ENCODE results near the gene RPA3. TPM values are rescaled to one million over a fixed set of nuclear protein-coding genes. Genes with fewer than 3 reads are reported as not detected.

The RPA3 gene
- total and polyA plus RNA-seq, 8 donors = 28.5 to 49.2 (median 43.5) TPM

- no peaks in the 10 kb centered on the region for H3K4me1 ChIP-seq
- intact Hi-C loops (cut with DNase I) = no loop called here
- H3K27me3 ChIP-seq = no peaks in the 10 kb centered on the region
- peaks cover 0 to 4% of the 10 kb centered on the region in 2 donors for H3K9me3 ChIP-seq
- no peaks in the 10 kb centered on the region for H3K36me3 ChIP-seq
- H3K27ac ChIP-seq = no peak overlapping the region
- H3K4me3 ChIP-seq = no peak overlapping the region
- ATAC-seq (no peak), DNase-seq (no peak)
- TF ChIP-seq CTCF (IDR thresholded peaks at IDR 0.05) = no peak
Observed at GRCh38 chr7:7751243-7752092, 33.1 kb upstream of the RPA3 start.

DNA sequence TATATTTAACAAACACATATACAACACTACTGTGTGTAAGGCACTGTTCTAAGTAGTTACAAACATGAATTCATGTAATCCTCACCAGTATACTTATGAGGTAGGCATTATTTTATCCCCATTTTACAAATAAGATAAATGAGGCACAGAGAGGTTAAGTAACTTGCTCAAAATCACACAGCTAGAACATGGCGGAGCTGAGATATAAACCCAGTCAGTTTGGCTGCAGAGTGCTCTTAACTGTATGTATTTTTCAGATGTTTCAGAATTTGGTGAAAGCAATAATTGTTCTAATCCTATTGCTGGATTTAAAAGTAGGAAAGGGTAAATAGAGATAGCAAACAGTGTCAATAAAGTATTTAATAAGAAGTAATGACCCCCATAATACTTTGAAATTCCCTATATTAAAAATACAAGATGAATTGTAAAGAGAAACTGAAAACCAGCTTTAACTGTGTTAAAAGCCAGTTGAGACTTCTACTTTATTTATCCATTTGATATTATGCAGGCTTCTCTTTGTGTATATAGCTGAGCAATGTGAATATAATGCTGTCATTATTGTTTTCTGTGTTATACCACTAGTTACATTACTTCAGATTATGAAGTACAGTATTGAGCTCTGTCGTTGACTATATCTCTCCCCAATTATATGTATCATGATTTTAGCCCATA lies 32.3 kb upstream of the RPA3 start:
- ATAC-seq = no peak
- Histone ChIP-seq H3K9me3 (peaks cover 0 to 4% of the 10 kb centered on the region in 2 donors), H3K4me3 (no peak overlapping the region), H3K4me1 (no peaks in the 10 kb centered on the region), H3K27me3 (no peaks in the 10 kb centered on the region), H3K27ac (no peak overlapping the region), H3K36me3 (no peaks in the 10 kb centered on the region)
- no peak for TF ChIP-seq CTCF (IDR thresholded peaks at IDR 0.05)
- no peak for DNase-seq
- intact Hi-C loops (cut with DNase I) = no loop called here

GRCh38 chr7:7746458-7746857 lies 28.1 kb upstream of the RPA3 start:
- DNase-seq = no peak
- no peak overlapping the region for H3K27ac ChIP-seq
- H3K4me1 ChIP-seq = no peaks in the 10 kb centered on the region
- peak; percentile 33 for ATAC-seq
- no peaks in the 10 kb centered on the region for H3K36me3 ChIP-seq
- no peak overlapping the region for H3K4me3 ChIP-seq
- no peak for TF ChIP-seq CTCF (IDR thresholded peaks at IDR 0.05)
- no peaks in the 10 kb centered on the region for H3K27me3 ChIP-seq
- intact Hi-C loops (cut with DNase I) = no loop called here
- no peaks in the 10 kb centered on the region for H3K9me3 ChIP-seq

DNA sequence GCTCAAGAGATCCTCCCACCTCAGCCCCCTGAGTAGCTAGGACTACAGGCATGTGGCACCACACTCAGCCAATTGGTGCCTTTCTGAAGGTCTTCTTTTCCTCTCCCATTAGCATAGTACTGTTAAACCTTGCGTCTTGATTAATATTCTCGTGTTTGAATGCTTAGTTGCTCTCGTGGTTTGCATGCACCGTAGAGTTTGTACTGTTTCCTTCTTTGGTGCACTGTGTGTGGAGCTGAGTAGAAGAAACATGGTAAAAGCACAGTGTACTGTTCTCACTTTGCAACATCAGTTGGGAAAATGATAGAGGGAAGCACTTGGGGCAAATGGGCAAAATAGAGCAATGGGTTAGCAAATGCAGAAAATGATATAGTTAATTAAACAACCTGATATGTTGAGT lies 27.6 kb upstream of the RPA3 start:
- ATAC-seq (no peak), DNase-seq (no peak)
- H3K27me3 ChIP-seq = no peaks in the 10 kb centered on the region
- TF ChIP-seq CTCF (IDR thresholded peaks at IDR 0.05) = no peak
- H3K4me1 ChIP-seq = no peaks in the 10 kb centered on the region
- intact Hi-C loops (cut with DNase I) = no loop called here
- H3K9me3 ChIP-seq = no peaks in the 10 kb centered on the region
- H3K4me3 ChIP-seq = no peak overlapping the region
- H3K36me3 ChIP-seq = no peaks in the 10 kb centered on the region
- H3K27ac ChIP-seq = no peak overlapping the region

GRCh38 chr7:7745258-7745657 lies 26.9 kb upstream of the RPA3 start:
- Histone ChIP-seq H3K27ac (no peak overlapping the region), H3K9me3 (no peaks in the 10 kb centered on the region), H3K4me3 (no peak overlapping the region), H3K36me3 (no peaks in the 10 kb centered on the region), H3K27me3 (no peaks in the 10 kb centered on the region), H3K4me1 (no peaks in the 10 kb centered on the region)
- ATAC-seq (no peak), DNase-seq (no peak)
- intact Hi-C loops (cut with DNase I) = no loop called here
- no peak for TF ChIP-seq CTCF (IDR thresholded peaks at IDR 0.05)
